ENCODE measurements around the gene XRCC4.

DNA sequence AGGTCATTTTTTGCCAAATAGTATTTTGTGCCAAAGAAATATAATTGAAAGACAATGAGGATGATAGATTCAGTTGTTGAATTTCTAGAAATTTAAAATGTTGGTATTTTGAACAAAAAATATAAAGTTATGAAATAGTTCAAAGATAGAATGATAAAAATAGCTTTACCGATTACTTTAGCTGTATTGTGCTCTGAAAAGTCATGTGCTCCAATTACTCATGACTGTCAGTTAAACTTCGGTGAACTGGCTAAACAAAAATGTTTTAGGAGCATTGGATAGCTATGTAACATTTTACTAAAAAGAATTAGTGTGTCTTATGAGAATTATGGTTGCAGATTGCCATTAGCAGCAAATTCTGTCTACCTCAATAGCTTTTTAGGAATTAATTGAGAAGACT is 216.9 kb downstream of the XRCC4 start:
- TF ChIP-seq POLR2AphosphoS5 (IDR thresholded peaks at IDR 0.05; ENCODE audit: low read depth, low read length) (no peak), POLR2A (IDR thresholded peaks at IDR 0.05; ENCODE audit: low read depth, low read length) (no peak), TAF1 (IDR thresholded peaks at IDR 0.05; ENCODE audit: borderline replicate concordance, low read depth, low read length) (no peak)
